ENCODE data around the gene NKD2. TPM values are rescaled to one million over a fixed set of nuclear protein-coding genes. Genes with fewer than 3 reads are reported as not detected.

NKD2 gene
- total RNA-seq, 3 donors from 2014 or later (not counting 1 experiment from before 2014, with no cell fraction given): not detected

GRCh38 chr5:961002-961710, 47.4 kb upstream of the NKD2 start:
- H3K27me3 Mint-ChIP-seq (ENCODE audit: low read depth in 2 of 2): peaks cover 9 to 15% of the 10 kb centered on the region in 2 donors
- 71% methylated on average over 27 of the region's 27 CpGs for WGBS (ENCODE audit: insufficient coverage)
- no peaks in the 10 kb centered on the region for H3K36me3 Mint-ChIP-seq
- Histone ChIP-seq H3K36me3 (ENCODE audit: control insufficient read depth, insufficient read depth, low read length) (no peaks in the 10 kb centered on the region), H3K27ac (ENCODE audit: low read length) (no peak overlapping the region), H3K4me1 (ENCODE audit: control insufficient read depth, insufficient read depth, low read length) (peaks cover 45% of the 10 kb centered on the region), H3K4me3 (ENCODE audit: low read length) (no peak overlapping the region), H3K9me3 (ENCODE audit: control insufficient read depth, insufficient read depth, low read length) (no peaks in the 10 kb centered on the region), H3K27me3 (ENCODE audit: control insufficient read depth, insufficient read depth, low read length) (no peaks in the 10 kb centered on the region)
- TF ChIP-seq, protein P1, sequence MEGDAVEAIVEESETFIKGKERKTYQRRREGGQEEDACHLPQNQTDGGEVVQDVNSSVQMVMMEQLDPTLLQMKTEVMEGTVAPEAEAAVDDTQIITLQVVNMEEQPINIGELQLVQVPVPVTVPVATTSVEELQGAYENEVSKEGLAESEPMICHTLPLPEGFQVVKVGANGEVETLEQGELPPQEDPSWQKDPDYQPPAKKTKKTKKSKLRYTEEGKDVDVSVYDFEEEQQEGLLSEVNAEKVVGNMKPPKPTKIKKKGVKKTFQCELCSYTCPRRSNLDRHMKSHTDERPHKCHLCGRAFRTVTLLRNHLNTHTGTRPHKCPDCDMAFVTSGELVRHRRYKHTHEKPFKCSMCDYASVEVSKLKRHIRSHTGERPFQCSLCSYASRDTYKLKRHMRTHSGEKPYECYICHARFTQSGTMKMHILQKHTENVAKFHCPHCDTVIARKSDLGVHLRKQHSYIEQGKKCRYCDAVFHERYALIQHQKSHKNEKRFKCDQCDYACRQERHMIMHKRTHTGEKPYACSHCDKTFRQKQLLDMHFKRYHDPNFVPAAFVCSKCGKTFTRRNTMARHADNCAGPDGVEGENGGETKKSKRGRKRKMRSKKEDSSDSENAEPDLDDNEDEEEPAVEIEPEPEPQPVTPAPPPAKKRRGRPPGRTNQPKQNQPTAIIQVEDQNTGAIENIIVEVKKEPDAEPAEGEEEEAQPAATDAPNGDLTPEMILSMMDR (IDR thresholded peaks at IDR 0.05): no peak
- H3K9me3 Mint-ChIP-seq: no peaks in the 10 kb centered on the region
- peak overlapping the region in 1 of 2 donors; percentile 87 for H3K27ac Mint-ChIP-seq
- no peak for ATAC-seq
- no peak for DNase-seq
- intact Hi-C loops (cut with micrococcal nuclease): loop anchor here (5.0 kb wide), 1 partner anchor 46 kb away; the partner anchor contains the start of gene NKD2
- H3K4me1 Mint-ChIP-seq: peaks cover 33 to 53% of the 10 kb centered on the region in 2 donors
- peak overlapping the region; percentile 59 for H3K4me3 Mint-ChIP-seq

DNA sequence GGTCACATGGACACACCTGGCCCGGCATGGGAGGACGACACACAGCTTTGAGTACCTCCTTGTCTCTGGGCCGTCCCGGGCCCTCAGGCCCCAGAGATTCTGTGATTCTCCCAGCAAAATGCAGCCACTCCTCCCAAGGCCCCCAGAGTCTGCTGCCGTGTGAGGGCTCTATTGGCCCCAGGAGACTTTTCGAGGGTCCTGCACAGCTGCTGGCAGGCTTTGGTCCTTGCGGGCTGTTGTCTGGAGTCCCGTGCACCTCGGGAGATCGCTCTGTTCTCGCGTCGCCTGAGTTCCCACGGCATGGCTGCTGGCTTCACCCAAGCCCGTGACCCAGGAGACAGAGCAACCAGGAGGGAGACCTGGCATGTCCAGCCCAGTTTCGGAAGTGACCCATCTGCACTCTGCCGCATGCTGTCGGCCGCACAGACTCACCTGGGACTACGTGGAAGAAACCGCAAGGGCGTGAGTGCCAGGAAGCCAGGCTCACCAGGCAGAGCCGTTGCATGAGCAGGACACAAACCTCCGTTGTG, 46.8 kb upstream of the NKD2 start:
- no peak for ATAC-seq
- WGBS (ENCODE audit: insufficient coverage): 84% methylated on average over 24 of the region's 24 CpGs
- TF ChIP-seq, protein P1 (IDR thresholded peaks at IDR 0.05): no peak
- Mint-ChIP-seq H3K9me3 (no peaks in the 10 kb centered on the region), H3K4me3 (no peak overlapping the region), H3K27me3 (ENCODE audit: low read depth in 2 of 2) (peaks cover 10 to 17% of the 10 kb centered on the region in 2 donors), H3K27ac (peak overlapping the region in 1 of 2 donors; percentile 87), H3K36me3 (no peaks in the 10 kb centered on the region), H3K4me1 (peaks cover 31 to 48% of the 10 kb centered on the region in 2 donors)
- no peak overlapping the region for H3K27ac ChIP-seq (ENCODE audit: low read length)
- H3K4me3 ChIP-seq (ENCODE audit: low read length): no peak overlapping the region
- H3K27me3 ChIP-seq (ENCODE audit: control insufficient read depth, insufficient read depth, low read length): no peaks in the 10 kb centered on the region
- H3K36me3 ChIP-seq (ENCODE audit: control insufficient read depth, insufficient read depth, low read length): no peaks in the 10 kb centered on the region
- DNase-seq: no peak
- no peaks in the 10 kb centered on the region for H3K9me3 ChIP-seq (ENCODE audit: control insufficient read depth, insufficient read depth, low read length)
- peaks cover 38% of the 10 kb centered on the region for H3K4me1 ChIP-seq (ENCODE audit: control insufficient read depth, insufficient read depth, low read length)
- intact Hi-C loops (cut with micrococcal nuclease): loop anchor here (5.0 kb wide), 1 partner anchor 46 kb away; the partner anchor contains the start of gene NKD2

DNA sequence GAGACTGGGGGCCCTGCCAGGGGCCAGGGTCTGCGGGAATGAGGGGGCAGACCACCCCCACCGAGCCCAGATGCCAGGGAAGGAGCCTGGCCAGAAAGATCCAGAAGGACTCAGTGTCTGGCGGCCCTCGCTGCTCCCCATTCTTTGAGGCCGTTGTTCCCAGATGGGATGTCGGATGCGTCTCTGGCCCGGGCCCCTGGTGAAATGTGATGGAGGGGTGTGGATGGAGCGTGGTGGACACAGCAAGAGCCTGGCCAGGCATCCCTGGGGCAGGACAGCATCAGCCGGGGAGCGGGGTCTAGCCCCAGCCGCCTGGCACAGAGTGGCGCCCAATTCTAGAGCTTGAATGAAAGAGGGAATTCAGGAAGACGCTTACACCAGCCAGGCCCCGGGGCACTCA, 46.2 kb upstream of the NKD2 start:
- no peaks in the 10 kb centered on the region for H3K36me3 Mint-ChIP-seq

More for the DNA sequence above, 46.2 kb upstream of the NKD2 start:
- H3K36me3 ChIP-seq (ENCODE audit: control insufficient read depth, insufficient read depth, low read length): no peaks in the 10 kb centered on the region
- peaks cover 32% of the 10 kb centered on the region for H3K4me1 ChIP-seq (ENCODE audit: control insufficient read depth, insufficient read depth, low read length)
- intact Hi-C loops (cut with micrococcal nuclease): loop anchor here (5.0 kb wide), 1 partner anchor 45 kb away; the partner anchor contains the start of gene NKD2
- no peaks in the 10 kb centered on the region for H3K9me3 ChIP-seq (ENCODE audit: control insufficient read depth, insufficient read depth, low read length)
- H3K27me3 Mint-ChIP-seq (ENCODE audit: low read depth in 2 of 2): peaks cover 16 to 22% of the 10 kb centered on the region in 2 donors
- WGBS (ENCODE audit: insufficient coverage): 91% methylated on average over 15 of the region's 15 CpGs
- peaks cover 28 to 43% of the 10 kb centered on the region in 2 donors for H3K4me1 Mint-ChIP-seq
- H3K4me3 ChIP-seq (ENCODE audit: low read length): no peak overlapping the region
- no peaks in the 10 kb centered on the region for H3K27me3 ChIP-seq (ENCODE audit: control insufficient read depth, insufficient read depth, low read length)
- no peak overlapping the region for H3K4me3 Mint-ChIP-seq
- DNase-seq (no peak), ATAC-seq (no peak)
- H3K27ac Mint-ChIP-seq: no peak overlapping the region
- TF ChIP-seq, protein P1 (IDR thresholded peaks at IDR 0.05): no peak
- H3K9me3 Mint-ChIP-seq: no peaks in the 10 kb centered on the region
- no peak overlapping the region for H3K27ac ChIP-seq (ENCODE audit: low read length)
